Gastroesophageal sphincter (tissue), 3 donors: Measurements from ENCODE around the gene AP2M1.

Experiments
- POLR2A ChIP-seq, 2 donors: fragments of 450-650 bp; IDR thresholded peaks; one replicate each; pipeline ENCODE4 v1.6.1; 2017; ENCODE audit warnings: antibody characterized with exemption in 2 of 2, mild to moderate bottlenecking in 2 of 2, moderate library complexity in 1 of 2
- POLR2AphosphoS5 ChIP-seq: sonication (generic); formaldehyde crosslinking; IDR thresholded peaks from one replicate; pipeline ENCODE4 v1.6.1; 2017; ENCODE audit warnings: antibody characterized with exemption
- TF ChIP-seq, protein P1 (sequence below), 4 experiments: fragments of 200-600 bp in 2 of 4; fragments of 450-650 bp in 2 of 4; sonication (generic) in 1 of 4; IDR thresholded peaks; one replicate each; pipeline ENCODE4 v1.5.1; 2017 to 2019; ENCODE audit warnings: antibody characterized with exemption in 4 of 4, mild to moderate bottlenecking in 2 of 4, moderate library complexity in 2 of 4

DNA sequence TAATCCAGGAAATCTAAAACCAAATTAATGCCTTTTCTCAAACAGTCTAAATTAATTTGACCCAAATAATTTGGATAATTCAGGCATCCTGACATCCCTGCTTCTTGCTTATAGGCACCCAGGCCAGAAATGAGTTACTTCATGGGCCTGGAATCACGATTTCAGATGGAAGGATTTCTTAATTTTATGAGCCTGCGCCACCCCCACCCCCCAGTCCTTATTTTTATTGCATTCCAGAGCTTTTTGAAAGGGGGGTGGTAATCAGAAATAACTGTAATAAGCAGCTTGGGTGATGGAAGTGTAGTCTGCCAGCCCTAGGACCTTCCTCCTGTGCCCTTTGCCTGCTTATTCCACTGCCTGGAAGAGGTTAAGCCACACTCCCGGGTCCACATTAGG, 1.3 kb downstream of the AP2M1 start:
- TF ChIP-seq, protein P1, sequence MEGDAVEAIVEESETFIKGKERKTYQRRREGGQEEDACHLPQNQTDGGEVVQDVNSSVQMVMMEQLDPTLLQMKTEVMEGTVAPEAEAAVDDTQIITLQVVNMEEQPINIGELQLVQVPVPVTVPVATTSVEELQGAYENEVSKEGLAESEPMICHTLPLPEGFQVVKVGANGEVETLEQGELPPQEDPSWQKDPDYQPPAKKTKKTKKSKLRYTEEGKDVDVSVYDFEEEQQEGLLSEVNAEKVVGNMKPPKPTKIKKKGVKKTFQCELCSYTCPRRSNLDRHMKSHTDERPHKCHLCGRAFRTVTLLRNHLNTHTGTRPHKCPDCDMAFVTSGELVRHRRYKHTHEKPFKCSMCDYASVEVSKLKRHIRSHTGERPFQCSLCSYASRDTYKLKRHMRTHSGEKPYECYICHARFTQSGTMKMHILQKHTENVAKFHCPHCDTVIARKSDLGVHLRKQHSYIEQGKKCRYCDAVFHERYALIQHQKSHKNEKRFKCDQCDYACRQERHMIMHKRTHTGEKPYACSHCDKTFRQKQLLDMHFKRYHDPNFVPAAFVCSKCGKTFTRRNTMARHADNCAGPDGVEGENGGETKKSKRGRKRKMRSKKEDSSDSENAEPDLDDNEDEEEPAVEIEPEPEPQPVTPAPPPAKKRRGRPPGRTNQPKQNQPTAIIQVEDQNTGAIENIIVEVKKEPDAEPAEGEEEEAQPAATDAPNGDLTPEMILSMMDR (IDR thresholded peaks at IDR 0.05): no peak
- no peak for TF ChIP-seq POLR2A (IDR thresholded peaks at IDR 0.05)
- no peak for TF ChIP-seq POLR2AphosphoS5
